SU-DHL-6 (cell line): ENCODE measurements around the gene DPRX.
"Not testable (repeated sequence)": the region's sequence is repeated elsewhere in the genome, so short reads cannot be mapped to it uniquely, and the experiment has no call there.

Source experiments
- H2AFZ ChIP-seq: fragments of 200-600 bp; sonication (generic); 2 replicates; pipeline ENCODE4 v1.6.1; 2014; ENCODE audit warnings: low read depth, mild to moderate bottlenecking, moderate library complexity, mixed read lengths, antibody characterized with exemption, low read length; ENCODE audit not compliant: severe bottlenecking
- H3F3A ChIP-seq: fragments of 200-600 bp; shearing (Covaris generic); 2 replicates; pipeline ENCODE4 v1.6.0; 2016; ENCODE audit warnings: antibody characterized with exemption, mild to moderate bottlenecking; ENCODE audit not compliant: insufficient read depth
- H3K27ac ChIP-seq: fragments of 200-600 bp; sonication (generic); 2 replicates; pipeline ENCODE4 v1.5.1; 2016; ENCODE audit warnings: low read depth, mild to moderate bottlenecking, low read length, moderate library complexity, mixed read lengths
- H3K27me3 ChIP-seq: fragments of 200-600 bp; sonication (generic), shearing (Covaris generic); 2 replicates; pipeline ENCODE4 v1.6.0; 2014; ENCODE audit warnings: mild to moderate bottlenecking, low read length
- H3K36me3 ChIP-seq: fragments of 200-600 bp; sonication (generic); 2 replicates; pipeline ENCODE4 v1.6.1; 2014; ENCODE audit warnings: mild to moderate bottlenecking, low read length, mixed read lengths
- H3K4me2 ChIP-seq: fragments of 300-600, 200-600 bp; shearing (Covaris generic), sonication (generic); 2 replicates; pipeline ENCODE4 v1.6.0; 2014; ENCODE audit warnings: low read length, low read depth, mild to moderate bottlenecking; ENCODE audit not compliant: poor library complexity, severe bottlenecking
- H3K4me3 ChIP-seq: fragments of 200-600 bp; sonication (generic); 2 replicates; pipeline ENCODE4 v1.5.1; 2014; ENCODE audit warnings: antibody characterized with exemption, low read length, mild to moderate bottlenecking, mixed read lengths; ENCODE audit not compliant: insufficient read depth, poor library complexity, severe bottlenecking
- H3K79me2 ChIP-seq: fragments of 200-600 bp; sonication (generic); 2 replicates; pipeline ENCODE4 v1.6.1; 2014; ENCODE audit warnings: mild to moderate bottlenecking, low read length, moderate library complexity; ENCODE audit not compliant: insufficient read depth
- H3K9ac ChIP-seq: fragments of 200-600 bp; sonication (generic); 2 replicates; pipeline ENCODE4 v1.7.0; 2014; ENCODE audit warnings: mild to moderate bottlenecking, low read length
- H3K9me2 ChIP-seq: fragments of 200-600 bp; sonication (generic); replicated peaks from 2 replicates; pipeline ENCODE4 v1.6.1; 2014; ENCODE audit warnings: low read length; ENCODE audit not compliant: insufficient read depth
- H3K9me3 ChIP-seq: fragments of 200-600 bp; sonication (generic); 2 replicates; pipeline ENCODE4 v1.6.1; 2014; ENCODE audit warnings: low read length, mixed read lengths; ENCODE audit not compliant: insufficient read depth
- H4K20me1 ChIP-seq: fragments of 200-600 bp; sonication (generic); 2 replicates; pipeline ENCODE4 v1.6.1; 2014; ENCODE audit warnings: low read depth, mild to moderate bottlenecking, antibody characterized with exemption, low read length, moderate library complexity, mixed read lengths
- CTCF ChIP-seq: fragments of 200-600 bp; sonication (generic); IDR thresholded peaks from one replicate; pipeline ENCODE4 v1.5.1; 2017; ENCODE audit warnings: antibody characterized with exemption, mild to moderate bottlenecking, low read length, moderate library complexity; ENCODE audit not compliant: insufficient read depth, poor library complexity, severe bottlenecking
- EZH2phosphoT487 ChIP-seq: fragments of 200-600 bp; sonication (generic), shearing (Covaris generic); conservative IDR thresholded peaks from 2 replicates; pipeline ENCODE4 v1.6.1; 2018; ENCODE audit warnings: mild to moderate bottlenecking, antibody characterized with exemption, low read length, moderate library complexity, mixed read lengths

DPRX gene

DNA sequence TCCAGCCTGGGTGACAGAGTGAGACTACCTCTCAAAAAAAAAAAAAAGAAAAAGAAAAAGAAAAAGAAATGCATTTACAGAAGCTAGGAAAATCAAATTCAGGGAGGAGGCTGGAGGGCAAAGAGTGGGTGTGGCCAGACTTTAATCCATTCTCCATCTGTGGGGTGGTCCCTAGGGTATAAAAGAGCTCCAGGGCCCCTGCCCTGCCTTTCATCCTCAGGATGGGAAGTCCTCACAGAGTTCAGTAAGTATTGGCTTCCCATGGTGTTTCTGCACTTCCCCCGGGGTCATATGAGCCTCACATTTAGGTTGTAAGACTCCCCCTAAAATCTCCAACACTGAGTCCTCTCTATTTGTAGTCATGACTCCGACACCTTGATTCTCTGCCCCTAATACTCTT is 33.0 kb downstream of the DPRX start:
- Histone ChIP-seq H3K4me2 (no peak overlapping the region), H3K27me3 (no peaks in the 10 kb centered on the region), H3K79me2 (no peaks in the 10 kb centered on the region), H2AFZ (no peak overlapping the region), H3F3A (no peaks in the 10 kb centered on the region), H3K9me3 (no peaks in the 10 kb centered on the region), H3K4me3 (no peak overlapping the region), H3K27ac (no peak overlapping the region), H3K9me2 (no peaks in the 10 kb centered on the region), H3K9ac (no peak overlapping the region), H3K36me3 (no peaks in the 10 kb centered on the region), H4K20me1 (no peaks in the 10 kb centered on the region)
- TF ChIP-seq CTCF (no peak), EZH2phosphoT487 (no peak)

- H3K9me3 ChIP-seq, H3K9me2 ChIP-seq, H3K27ac ChIP-seq, H4K20me1 ChIP-seq, H3K36me3 ChIP-seq, H2AFZ ChIP-seq, H3K79me2 ChIP-seq, H3K9ac ChIP-seq, H3F3A ChIP-seq, H3K4me3 ChIP-seq, H3K4me2 ChIP-seq, H3K27me3 ChIP-seq: not testable (repeated sequence)
Measured at GRCh38 chr19:53666331-53666730, 34.5 kb downstream of the DPRX start.

DNA sequence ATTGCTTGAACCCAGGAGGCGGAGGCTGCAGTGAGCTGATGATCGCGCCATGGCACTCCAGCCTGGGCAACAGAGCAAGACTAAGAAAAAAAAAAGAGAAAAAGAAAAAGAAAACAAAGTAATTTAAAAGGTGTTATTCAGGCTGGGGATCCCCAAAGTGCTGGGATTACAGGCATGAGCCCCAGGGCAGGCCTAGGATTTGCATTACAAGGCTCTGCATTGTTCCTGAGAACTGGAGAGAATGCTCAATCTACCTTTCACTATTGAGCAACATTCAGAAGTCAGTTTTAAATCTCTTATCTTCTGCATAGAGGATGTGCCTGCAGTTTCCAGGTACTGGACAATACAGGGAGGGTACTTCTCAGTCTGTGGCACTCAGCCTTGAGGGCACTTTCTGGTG is 37.0 kb downstream of the DPRX start:
- H3K79me2 ChIP-seq, H3K27me3 ChIP-seq, H2AFZ ChIP-seq, H3K9me2 ChIP-seq, H3K9me3 ChIP-seq, H3K27ac ChIP-seq, H3K4me2 ChIP-seq, H3K36me3 ChIP-seq, H3K9ac ChIP-seq, H3F3A ChIP-seq, H4K20me1 ChIP-seq, H3K4me3 ChIP-seq: not testable (repeated sequence)

DNA sequence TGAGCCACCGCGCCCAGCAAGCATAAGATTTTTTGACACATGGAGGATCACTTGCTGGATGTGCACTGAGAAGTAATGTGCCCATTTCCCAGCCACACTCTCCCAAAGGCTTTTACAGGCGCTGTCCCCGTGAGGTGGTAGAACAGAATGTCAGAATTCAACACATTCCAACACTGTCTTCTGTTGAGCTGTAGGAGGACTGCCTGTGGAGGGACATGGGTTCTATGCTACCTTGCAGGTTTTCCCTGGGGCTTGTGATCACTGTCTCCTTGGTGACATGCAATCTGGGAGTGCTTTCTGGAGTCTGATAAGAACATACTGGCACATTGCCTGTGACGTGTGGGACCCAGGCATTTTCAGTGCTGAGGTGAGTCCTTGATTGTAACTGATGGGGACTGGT is 38.5 kb downstream of the DPRX start:
- Histone ChIP-seq H3K27me3 (no peaks in the 10 kb centered on the region), H3F3A (no peaks in the 10 kb centered on the region), H3K9me2 (no peaks in the 10 kb centered on the region), H3K79me2 (no peaks in the 10 kb centered on the region), H3K9ac (no peak overlapping the region), H3K27ac (no peak overlapping the region), H3K4me3 (no peak overlapping the region), H4K20me1 (no peaks in the 10 kb centered on the region), H3K36me3 (no peaks in the 10 kb centered on the region), H3K4me2 (no peak overlapping the region), H2AFZ (no peak overlapping the region), H3K9me3 (no peaks in the 10 kb centered on the region)
- TF ChIP-seq CTCF = no peak
